Measurements from ENCODE around the gene MTRF1L.
A peak's percentile ranks its signal among the peaks of the same experiment; 100 is the strongest.

The MTRF1L gene

DNA sequence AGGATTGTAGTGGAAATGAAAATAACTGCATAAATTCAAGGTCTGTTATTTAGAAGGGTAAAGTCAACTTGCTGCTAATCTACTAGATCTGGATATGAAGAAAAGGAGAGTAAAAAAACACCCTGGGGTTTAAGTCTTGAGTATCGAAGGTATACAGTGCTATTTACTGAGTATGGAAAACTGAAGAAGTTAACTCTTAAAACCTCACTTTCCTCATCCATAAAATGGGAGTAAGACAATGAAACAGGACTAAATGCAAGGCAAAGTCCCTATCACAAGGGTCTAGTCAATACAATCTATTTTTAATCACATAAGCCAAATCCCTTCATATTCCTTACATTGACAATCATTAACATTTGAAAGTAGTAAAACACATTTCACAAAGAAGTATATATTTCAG lies 21.9 kb downstream of the MTRF1L start:
- peaks cover 68% of the 10 kb centered on the region for H3K4me1 Mint-ChIP-seq
- DNase-seq = no peak
- peak overlapping the region; percentile 80 for H3K4me3 Mint-ChIP-seq
- no peaks in the 10 kb centered on the region for H3K9me3 Mint-ChIP-seq
- H3K36me3 Mint-ChIP-seq (ENCODE audit: low read depth) = peaks cover 34% of the 10 kb centered on the region
- H3K27ac Mint-ChIP-seq = peak overlapping the region; percentile 1
- TF ChIP-seq, protein P1, sequence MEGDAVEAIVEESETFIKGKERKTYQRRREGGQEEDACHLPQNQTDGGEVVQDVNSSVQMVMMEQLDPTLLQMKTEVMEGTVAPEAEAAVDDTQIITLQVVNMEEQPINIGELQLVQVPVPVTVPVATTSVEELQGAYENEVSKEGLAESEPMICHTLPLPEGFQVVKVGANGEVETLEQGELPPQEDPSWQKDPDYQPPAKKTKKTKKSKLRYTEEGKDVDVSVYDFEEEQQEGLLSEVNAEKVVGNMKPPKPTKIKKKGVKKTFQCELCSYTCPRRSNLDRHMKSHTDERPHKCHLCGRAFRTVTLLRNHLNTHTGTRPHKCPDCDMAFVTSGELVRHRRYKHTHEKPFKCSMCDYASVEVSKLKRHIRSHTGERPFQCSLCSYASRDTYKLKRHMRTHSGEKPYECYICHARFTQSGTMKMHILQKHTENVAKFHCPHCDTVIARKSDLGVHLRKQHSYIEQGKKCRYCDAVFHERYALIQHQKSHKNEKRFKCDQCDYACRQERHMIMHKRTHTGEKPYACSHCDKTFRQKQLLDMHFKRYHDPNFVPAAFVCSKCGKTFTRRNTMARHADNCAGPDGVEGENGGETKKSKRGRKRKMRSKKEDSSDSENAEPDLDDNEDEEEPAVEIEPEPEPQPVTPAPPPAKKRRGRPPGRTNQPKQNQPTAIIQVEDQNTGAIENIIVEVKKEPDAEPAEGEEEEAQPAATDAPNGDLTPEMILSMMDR (IDR thresholded peaks at IDR 0.05) = no peak
- no peaks in the 10 kb centered on the region for H3K27me3 Mint-ChIP-seq (ENCODE audit: low read depth, poor library complexity)

DNA sequence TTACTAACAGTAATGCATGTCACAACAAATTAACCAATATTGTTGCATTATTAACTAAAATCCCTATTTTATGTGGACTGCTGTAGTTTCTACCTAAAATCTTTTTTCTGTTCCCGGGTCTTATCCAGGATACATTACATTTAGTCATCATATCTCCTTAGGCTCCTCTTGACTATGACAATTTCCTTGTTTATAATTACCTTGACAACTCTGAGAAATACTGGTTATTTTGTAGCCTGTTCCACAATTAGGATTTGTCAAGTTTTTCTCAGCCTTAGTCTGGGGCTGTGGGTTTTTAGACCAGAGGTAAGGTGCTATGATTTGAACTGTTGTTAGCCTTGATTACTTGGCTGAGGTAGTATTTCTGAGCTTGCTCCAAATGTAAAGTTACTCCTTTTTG lies 23.4 kb downstream of the MTRF1L start:
- Mint-ChIP-seq H3K27ac (no peak overlapping the region), H3K27me3 (ENCODE audit: low read depth, poor library complexity) (no peaks in the 10 kb centered on the region), H3K9me3 (no peaks in the 10 kb centered on the region), H3K4me1 (peaks cover 62% of the 10 kb centered on the region), H3K4me3 (no peak overlapping the region), H3K36me3 (ENCODE audit: low read depth) (peaks cover 40% of the 10 kb centered on the region)
- TF ChIP-seq, protein P1 (IDR thresholded peaks at IDR 0.05) = no peak
- DNase-seq = no peak

DNA sequence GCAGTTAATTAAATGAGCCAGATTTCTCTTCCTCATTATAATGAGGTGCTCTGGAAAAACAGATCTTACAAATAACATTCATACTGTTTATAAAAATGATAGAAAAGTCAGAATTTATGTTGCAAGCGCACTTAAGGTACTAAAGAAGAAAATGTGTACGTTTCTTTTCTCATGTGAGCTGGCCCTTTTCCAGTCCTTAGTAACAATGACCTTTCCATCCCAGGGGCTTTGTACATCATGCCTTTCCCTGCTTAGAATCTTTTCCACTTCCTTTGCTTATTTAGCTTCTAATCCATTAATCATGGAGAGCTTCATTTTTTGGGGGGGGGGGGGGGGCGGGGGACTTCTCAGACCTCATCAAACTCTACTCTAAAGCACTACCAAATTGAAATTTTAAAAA lies 24.5 kb downstream of the MTRF1L start:
- no peak for DNase-seq
- H3K27ac Mint-ChIP-seq = no peak overlapping the region
- H3K36me3 Mint-ChIP-seq (ENCODE audit: low read depth) = peaks cover 51% of the 10 kb centered on the region
- H3K9me3 Mint-ChIP-seq = no peaks in the 10 kb centered on the region
- peak overlapping the region; percentile 42 for H3K4me3 Mint-ChIP-seq
- TF ChIP-seq, protein P1 (IDR thresholded peaks at IDR 0.05) = no peak
- H3K4me1 Mint-ChIP-seq = peaks cover 59% of the 10 kb centered on the region
- H3K27me3 Mint-ChIP-seq (ENCODE audit: low read depth, poor library complexity) = no peaks in the 10 kb centered on the region

GRCh38 chr6:152977556-152977955 lies 25.0 kb downstream of the MTRF1L start:
- H3K36me3 Mint-ChIP-seq (ENCODE audit: low read depth) = peaks cover 56% of the 10 kb centered on the region
- H3K9me3 Mint-ChIP-seq = no peaks in the 10 kb centered on the region
- H3K4me3 Mint-ChIP-seq = no peak overlapping the region
- no peaks in the 10 kb centered on the region for H3K27me3 Mint-ChIP-seq (ENCODE audit: low read depth, poor library complexity)
- TF ChIP-seq, protein P1 (IDR thresholded peaks at IDR 0.05) = no peak
- no peak overlapping the region for H3K27ac Mint-ChIP-seq
- H3K4me1 Mint-ChIP-seq = peaks cover 59% of the 10 kb centered on the region
- DNase-seq = no peak

GRCh38 chr6:152976749-152977148 lies 25.8 kb downstream of the MTRF1L start:
- Mint-ChIP-seq H3K27me3 (ENCODE audit: low read depth, poor library complexity) (no peaks in the 10 kb centered on the region), H3K4me1 (peaks cover 59% of the 10 kb centered on the region), H3K27ac (no peak overlapping the region)

More at GRCh38 chr6:152976749-152977148, 25.8 kb downstream of the MTRF1L start:
- no peak overlapping the region for H3K4me3 Mint-ChIP-seq
- H3K36me3 Mint-ChIP-seq (ENCODE audit: low read depth) = peaks cover 64% of the 10 kb centered on the region
- no peak for DNase-seq
- TF ChIP-seq, protein P1 (IDR thresholded peaks at IDR 0.05) = no peak
- H3K9me3 Mint-ChIP-seq = no peaks in the 10 kb centered on the region
